CD4-positive, alpha-beta memory T cell (primary cell): ENCODE results near the gene CHMP1A. TPM values are rescaled to one million over a fixed set of nuclear protein-coding genes. Genes with fewer than 3 reads are reported as not detected.

Experiments used
- CTCF ChIA-PET: fragments of 350-600 bp; sonication (Branson Sonifier 250); formaldehyde crosslinking; loops from one replicate; lab custom pipeline; 2021; ENCODE audit warnings: inconsistent platforms; ENCODE audit not compliant: partially characterized antibody; lab: Charles Lee
- POLR2A ChIA-PET: fragments of 350-600 bp; sonication (Branson Sonifier 250); formaldehyde crosslinking; loops from one replicate; lab custom pipeline; 2021; ENCODE audit not compliant: partially characterized antibody; lab: Charles Lee
- DNase-seq, 5 donors: peaks; one replicate each; pipeline versions ENCODE4 v3.0.0 to v3.0.0-alpha.2; 2020 to 2022; ENCODE audit warnings: mixed read lengths in 1 of 5
- H3K27ac ChIP-seq: one replicate; pipeline ENCODE4 v1.7.0; 2013; ENCODE audit warnings: low read depth, low read length
- H3K27me3 ChIP-seq: 2 replicates; pipeline ENCODE4 v1.7.0; 2013; ENCODE audit warnings: mild to moderate bottlenecking, low read length, moderate library complexity; ENCODE audit not compliant: insufficient read depth
- H3K36me3 ChIP-seq: 2 replicates; pipeline ENCODE4 v1.7.0; 2013; ENCODE audit warnings: mild to moderate bottlenecking, low read length, moderate library complexity; ENCODE audit not compliant: insufficient read depth
- H3K4me1 ChIP-seq: 2 replicates; pipeline ENCODE4 v1.7.0; 2013; ENCODE audit warnings: mild to moderate bottlenecking, low read length, moderate library complexity; ENCODE audit not compliant: insufficient read depth
- H3K4me3 ChIP-seq, 2 donors: one replicate each; pipeline ENCODE4 v1.7.0; 2013; ENCODE audit warnings: low read length in 2 of 2, mild to moderate bottlenecking in 1 of 2
- H3K9me3 ChIP-seq, 2 donors: one replicate each; pipeline ENCODE4 v1.7.0; 2013; ENCODE audit warnings: low read length in 2 of 2, control low read depth in 1 of 2; ENCODE audit not compliant: control insufficient read depth in 1 of 2
- H3K27ac Mint-ChIP-seq, 7 donors: one replicate each; pipeline ENCODE4 v1.8.0; 2020 to 2021; ENCODE audit warnings: mixed read lengths in 7 of 7, mild to moderate bottlenecking in 6 of 7, inconsistent platforms in 3 of 7, moderate library complexity in 3 of 7
- H3K27me3 Mint-ChIP-seq, 2 donors: one replicate each; pipeline ENCODE4 v1.8.0; 2020 to 2021; ENCODE audit warnings: mixed read lengths in 2 of 2
- H3K36me3 Mint-ChIP-seq, 2 donors: one replicate each; pipeline ENCODE4 v1.8.0; 2020 to 2021; ENCODE audit warnings: mixed read lengths in 2 of 2, inconsistent platforms in 1 of 2, mild to moderate bottlenecking in 1 of 2
- H3K4me1 Mint-ChIP-seq, 4 donors: one replicate each; pipeline ENCODE4 v1.8.0; 2020 to 2021; ENCODE audit warnings: mixed read lengths in 4 of 4, mild to moderate bottlenecking in 1 of 4
- H3K4me3 Mint-ChIP-seq, 8 donors: one replicate each; pipeline ENCODE4 v1.8.0; 2020 to 2021; ENCODE audit warnings: mixed read lengths in 8 of 8, mild to moderate bottlenecking in 7 of 8, moderate library complexity in 6 of 8, inconsistent platforms in 3 of 8
- H3K9me3 Mint-ChIP-seq, 8 donors: one replicate each; pipeline ENCODE4 v1.8.0; 2020 to 2021; ENCODE audit warnings: mixed read lengths in 8 of 8, mild to moderate bottlenecking in 5 of 8, inconsistent platforms in 3 of 8, moderate library complexity in 1 of 8
- intact Hi-C: fragments of 100-400 bp; cut with micrococcal nuclease; formaldehyde crosslinking; loops from one replicate; pipeline ENCODE4 v1.15.1; 2023
- polyA plus RNA-seq, 2 donors: library from polyadenylated mRNA; unstranded; fragments of 300-500 nt; fragmentation: Illumina TruSeq; gene quantifications; one replicate each; pipeline ENCODE4 v1.2.3, GENCODE V29; 2021
- total RNA-seq, 2 experiments: library from RNA; stranded (reverse); gene quantifications; one replicate each; pipeline ENCODE4 v1.2.3, GENCODE V29; 2021

Gene CHMP1A
- total and polyA plus RNA-seq, 4 experiments from 2014 or later: 66.5 to 88.9 (median 80.6) TPM

DNA sequence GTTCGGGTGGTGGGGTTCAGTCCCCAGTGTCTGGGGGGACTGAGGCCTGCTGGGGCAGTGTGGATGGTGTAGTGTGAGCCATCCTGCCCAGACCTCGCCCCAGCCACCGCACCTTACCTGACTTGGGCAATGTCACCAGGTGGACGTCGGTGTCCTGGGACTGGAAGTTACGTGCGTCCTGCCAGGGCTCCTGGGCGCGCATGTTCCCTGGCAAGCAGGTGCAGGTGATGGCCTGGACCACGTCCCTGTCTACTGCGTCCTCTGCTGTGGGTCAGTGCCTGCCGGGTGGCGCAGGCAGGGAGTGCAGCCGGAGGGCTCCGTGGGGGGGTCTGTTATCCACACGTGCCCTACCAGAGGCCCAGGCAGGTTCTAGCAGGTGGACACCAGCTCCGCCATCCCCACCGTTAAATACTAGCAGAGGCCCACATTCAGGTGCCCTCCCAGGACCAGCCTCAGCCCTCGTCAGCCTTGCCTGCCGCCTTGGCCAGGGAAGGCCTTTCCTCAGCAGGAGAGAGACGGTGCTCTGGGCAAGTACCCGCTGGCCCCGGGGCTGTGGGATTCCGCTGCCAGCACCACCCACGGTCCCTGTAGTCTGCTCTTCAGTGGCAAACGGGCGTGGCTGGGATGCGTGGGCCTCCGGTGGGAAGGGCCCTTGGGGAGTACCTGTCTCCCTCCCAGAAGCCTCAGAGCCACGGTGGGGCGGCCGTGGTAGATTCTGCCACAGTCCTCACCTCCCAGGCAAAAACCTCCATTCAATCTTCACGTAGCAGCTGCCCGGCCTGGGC lies 52.1 kb downstream of the CHMP1A start:
- Mint-ChIP-seq H3K4me1 (peaks cover 7 to 15% (median 11%) of the 10 kb centered on the region in 4 donors), H3K4me3 (no peak overlapping the region), H3K27me3 (no peaks in the 10 kb centered on the region), H3K27ac (no peak overlapping the region), H3K36me3 (no peaks in the 10 kb centered on the region), H3K9me3 (no peaks in the 10 kb centered on the region)
- no peak overlapping the region for H3K27ac ChIP-seq
- H3K9me3 ChIP-seq: no peaks in the 10 kb centered on the region
- no peaks in the 10 kb centered on the region for H3K27me3 ChIP-seq
- H3K36me3 ChIP-seq: no peaks in the 10 kb centered on the region
- no peak overlapping the region for H3K4me3 ChIP-seq
- intact Hi-C loops: no loop called here
- POLR2A ChIA-PET: no interaction called here
- DNase-seq: no peak
- peaks cover 15% of the 10 kb centered on the region for H3K4me1 ChIP-seq
- CTCF ChIA-PET: no interaction called here

DNA sequence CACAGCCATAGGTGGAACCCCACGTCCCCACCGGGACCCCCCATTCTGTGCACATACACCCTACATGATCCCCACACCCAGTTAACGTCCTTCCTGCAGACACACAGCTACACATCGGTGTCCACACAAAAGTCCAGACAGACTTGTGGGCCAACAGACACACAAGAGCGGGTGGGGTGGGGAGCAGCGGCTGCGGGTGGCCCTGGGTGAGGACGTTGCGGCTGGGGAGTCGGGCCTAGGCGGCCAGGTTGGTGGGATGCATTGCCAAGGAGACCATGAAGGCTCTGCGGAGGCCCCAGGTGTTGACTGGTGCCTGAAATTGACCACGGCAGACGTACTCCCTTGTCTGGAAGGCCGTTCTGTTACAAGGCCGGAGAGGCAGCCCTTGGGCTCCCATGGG lies 52.7 kb downstream of the CHMP1A start:
- Mint-ChIP-seq H3K27ac (no peak overlapping the region), H3K27me3 (no peaks in the 10 kb centered on the region), H3K4me3 (no peak overlapping the region), H3K36me3 (no peaks in the 10 kb centered on the region), H3K9me3 (no peaks in the 10 kb centered on the region), H3K4me1 (peaks cover 7 to 17% (median 11%) of the 10 kb centered on the region in 4 donors)
- POLR2A ChIA-PET: no interaction called here
- peaks cover 15% of the 10 kb centered on the region for H3K4me1 ChIP-seq
- no peak for DNase-seq
- no peaks in the 10 kb centered on the region for H3K36me3 ChIP-seq
- no peak overlapping the region for H3K4me3 ChIP-seq
- H3K27ac ChIP-seq: no peak overlapping the region
- H3K9me3 ChIP-seq: no peaks in the 10 kb centered on the region
- no peaks in the 10 kb centered on the region for H3K27me3 ChIP-seq
- CTCF ChIA-PET: no interaction called here
- intact Hi-C loops: no loop called here

DNA sequence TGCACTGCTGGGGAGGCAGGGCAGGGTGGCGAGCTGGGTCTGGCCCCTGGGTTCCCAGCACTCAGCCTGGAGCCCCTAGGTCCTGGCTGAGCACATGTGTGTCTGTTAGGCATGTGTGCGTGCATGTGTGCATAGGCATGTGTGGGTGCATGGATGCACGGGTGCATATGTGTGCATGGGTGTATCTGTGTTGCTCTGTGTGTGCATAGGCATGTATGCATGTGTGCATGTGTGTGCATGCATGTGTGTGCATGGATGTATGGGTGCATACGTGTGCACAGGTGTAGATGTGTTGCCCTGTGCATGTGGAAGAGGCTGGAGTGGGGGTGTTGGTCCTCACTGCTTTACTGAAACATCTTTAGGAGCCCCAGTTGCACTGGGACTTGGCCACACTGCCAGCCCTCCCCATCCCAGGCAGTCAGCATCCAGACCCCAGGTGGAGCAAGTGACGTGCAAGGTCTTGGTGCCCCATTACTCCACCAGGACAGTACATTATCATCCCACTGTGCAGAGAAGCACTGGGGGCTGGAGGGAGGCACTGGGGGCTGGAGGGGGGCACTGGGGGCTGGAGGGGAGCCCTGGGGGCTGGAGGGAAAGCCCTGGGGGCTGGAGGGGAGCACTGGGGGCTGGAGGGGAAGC lies 54.4 kb downstream of the CHMP1A start:
- no peaks in the 10 kb centered on the region for H3K36me3 Mint-ChIP-seq
- H3K9me3 ChIP-seq: no peaks in the 10 kb centered on the region
- peak overlapping the region in 6 of 8 donors; percentile 20 to 49 (median 36) for H3K4me3 Mint-ChIP-seq
- no peak overlapping the region for H3K4me3 ChIP-seq
- H3K4me1 ChIP-seq: peaks cover 15% of the 10 kb centered on the region
- POLR2A ChIA-PET: interaction anchor here (0.7 to 1.5 kb wide), 5 partner anchors 9 to 100 kb away, joined by 3 to 10 read pairs (median 3); no protein-coding TSS in a partner anchor
- CTCF ChIA-PET: no interaction called here
- intact Hi-C loops: no loop called here
- H3K27me3 Mint-ChIP-seq: no peaks in the 10 kb centered on the region
- no peaks in the 10 kb centered on the region for H3K9me3 Mint-ChIP-seq
- H3K36me3 ChIP-seq: no peaks in the 10 kb centered on the region
- no peaks in the 10 kb centered on the region for H3K27me3 ChIP-seq
- H3K27ac ChIP-seq: no peak overlapping the region
- peaks cover 9 to 22% (median 13%) of the 10 kb centered on the region in 4 donors for H3K4me1 Mint-ChIP-seq
- DNase-seq: no peak
- H3K27ac Mint-ChIP-seq: peak overlapping the region in 3 of 7 donors; percentile 1 to 60 (median 7)

DNA sequence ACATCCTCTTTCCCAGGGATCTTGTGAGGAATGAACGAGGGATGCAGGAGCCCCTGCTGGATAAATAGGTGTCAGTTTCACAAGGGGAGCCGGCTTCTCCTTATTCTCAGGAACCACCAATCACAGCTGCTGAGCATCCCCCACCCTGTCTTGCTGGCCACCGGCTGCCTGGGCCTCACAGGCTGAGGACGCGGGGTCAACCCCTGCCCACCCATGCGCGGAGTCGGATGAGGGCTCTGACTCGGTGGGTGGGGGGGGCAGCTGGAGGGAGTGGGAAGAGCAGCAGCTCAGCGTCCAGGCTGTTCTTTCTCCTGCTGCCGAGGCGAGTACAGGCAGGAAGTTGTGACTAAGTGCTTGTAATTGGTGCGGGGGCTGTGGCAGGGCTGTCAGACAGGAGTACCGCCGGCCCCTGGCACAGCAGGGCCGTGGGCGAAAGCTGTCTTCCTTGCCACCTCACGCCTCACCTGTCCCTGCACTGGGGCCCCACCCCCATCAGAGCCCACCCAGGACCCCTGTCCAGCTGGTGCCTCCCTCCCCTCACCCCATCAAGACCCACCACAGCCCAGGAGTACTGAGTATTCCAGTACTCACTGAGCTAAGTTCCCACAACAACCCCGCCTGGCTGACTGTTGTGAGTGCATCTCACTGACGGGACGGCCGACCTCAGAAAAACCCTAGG lies 55.1 kb downstream of the CHMP1A start:
- Histone ChIP-seq H3K4me1 (peaks cover 15% of the 10 kb centered on the region), H3K9me3 (no peaks in the 10 kb centered on the region), H3K27me3 (no peaks in the 10 kb centered on the region), H3K36me3 (no peaks in the 10 kb centered on the region), H3K27ac (no peak overlapping the region), H3K4me3 (no peak overlapping the region)
- Mint-ChIP-seq H3K27me3 (no peaks in the 10 kb centered on the region), H3K4me3 (peak overlapping the region in 7 of 8 donors; percentile 20 to 49 (median 41)), H3K36me3 (no peaks in the 10 kb centered on the region), H3K27ac (peak overlapping the region in 3 of 7 donors; percentile 7 to 60 (median 38)), H3K9me3 (no peaks in the 10 kb centered on the region), H3K4me1 (peaks cover 9 to 22% (median 13%) of the 10 kb centered on the region in 4 donors)
- CTCF ChIA-PET: no interaction called here
- intact Hi-C loops: no loop called here
- DNase-seq: peak in 3 of 5 donors; percentile 31 to 73 (median 40)
- POLR2A ChIA-PET: interaction anchor here (0.7 to 1.9 kb wide), 6 partner anchors 9 to 100 kb away, joined by 3 to 10 read pairs (median 4); no protein-coding TSS in a partner anchor

DNA sequence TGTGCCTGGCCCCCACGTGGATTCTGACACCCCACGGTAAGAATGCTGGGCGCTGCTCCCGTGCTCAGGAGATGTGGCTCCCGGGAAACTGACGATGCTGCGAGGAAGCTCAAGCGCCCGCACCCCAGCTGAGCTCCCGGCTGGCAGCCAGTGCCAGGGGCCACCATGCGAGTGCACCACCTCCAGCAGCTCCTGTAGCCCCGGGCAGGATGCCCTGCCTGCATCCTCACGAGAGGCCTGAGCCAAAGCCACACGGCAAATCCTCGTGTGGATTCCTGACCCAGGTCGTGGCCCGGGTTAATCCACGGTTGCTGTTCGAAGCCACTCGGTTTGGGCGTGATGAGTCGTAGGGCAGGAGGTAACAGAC lies 55.6 kb downstream of the CHMP1A start:
- Mint-ChIP-seq H3K4me3 (peak overlapping the region in 2 of 8 donors; percentile 41 to 44), H3K9me3 (no peaks in the 10 kb centered on the region), H3K27me3 (no peaks in the 10 kb centered on the region), H3K27ac (no peak overlapping the region), H3K36me3 (no peaks in the 10 kb centered on the region), H3K4me1 (peaks cover 9 to 22% (median 14%) of the 10 kb centered on the region in 4 donors)
- H3K9me3 ChIP-seq: no peaks in the 10 kb centered on the region
- no peak for DNase-seq
- intact Hi-C loops: no loop called here
- H3K27me3 ChIP-seq: no peaks in the 10 kb centered on the region
- CTCF ChIA-PET: no interaction called here
- no peaks in the 10 kb centered on the region for H3K36me3 ChIP-seq
- H3K4me3 ChIP-seq: no peak overlapping the region
- no peak overlapping the region for H3K27ac ChIP-seq
- peaks cover 15% of the 10 kb centered on the region for H3K4me1 ChIP-seq
- POLR2A ChIA-PET: interaction anchor here (1.0 to 1.9 kb wide), 3 partner anchors 8 to 56 kb away, joined by 3 to 10 read pairs (median 5); no protein-coding TSS in a partner anchor

DNA sequence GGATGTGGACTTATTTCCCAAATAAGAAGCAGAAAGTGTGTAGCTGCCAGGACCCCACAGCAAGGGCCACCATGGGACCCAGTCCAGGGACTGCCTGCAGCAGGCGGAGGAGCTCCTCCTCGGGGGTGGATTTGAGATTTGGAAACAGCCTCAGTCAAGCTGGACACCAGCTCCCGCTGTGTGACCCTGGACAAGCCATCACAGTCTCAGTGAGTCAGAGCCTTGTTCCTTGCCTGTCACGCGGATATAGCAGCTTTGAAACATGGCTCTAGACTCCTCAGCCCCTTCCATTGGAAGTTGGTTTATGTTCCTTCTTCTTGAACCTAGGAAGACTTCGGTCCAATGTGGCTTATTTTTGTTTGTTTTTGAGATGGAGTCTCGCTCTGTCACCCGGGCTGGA lies 56.6 kb downstream of the CHMP1A start:
- no peak overlapping the region for H3K27ac ChIP-seq
- peaks cover 15% of the 10 kb centered on the region for H3K4me1 ChIP-seq
- Mint-ChIP-seq H3K27me3 (no peaks in the 10 kb centered on the region), H3K27ac (no peak overlapping the region), H3K4me3 (no peak overlapping the region), H3K4me1 (peaks cover 10 to 23% (median 15%) of the 10 kb centered on the region in 4 donors), H3K9me3 (no peaks in the 10 kb centered on the region), H3K36me3 (no peaks in the 10 kb centered on the region)
- POLR2A ChIA-PET: interaction anchor here (1.9 kb wide), 1 partner anchor 20 kb away, joined by 5 read pairs; no protein-coding TSS in a partner anchor
- H3K36me3 ChIP-seq: no peaks in the 10 kb centered on the region
- no peaks in the 10 kb centered on the region for H3K9me3 ChIP-seq
- no peak overlapping the region for H3K4me3 ChIP-seq
- CTCF ChIA-PET: interaction anchor here (1.4 kb wide), 1 partner anchor 17 kb away, joined by 3 read pairs; no protein-coding TSS in a partner anchor
- no peak for DNase-seq
- intact Hi-C loops: no loop called here
- H3K27me3 ChIP-seq: no peaks in the 10 kb centered on the region

DNA sequence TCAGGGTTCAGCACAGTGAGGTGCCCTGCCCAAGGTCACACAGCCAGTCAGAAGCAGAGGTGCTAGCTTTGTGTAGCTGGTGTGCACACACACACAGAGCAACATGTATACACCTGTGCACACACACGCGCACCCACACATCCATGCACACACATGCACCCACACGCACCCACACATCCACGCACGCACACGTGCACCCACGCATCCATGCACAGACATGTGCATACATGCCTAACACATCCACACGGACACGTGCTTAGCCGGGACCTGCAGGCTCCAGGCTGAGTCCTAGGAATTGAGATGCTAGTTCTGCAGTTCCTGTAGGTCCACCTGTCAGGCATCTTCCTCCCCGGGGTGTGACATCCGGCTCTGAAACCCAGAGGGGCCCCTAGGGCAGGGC lies 57.1 kb downstream of the CHMP1A start:
- H3K27me3 ChIP-seq: no peaks in the 10 kb centered on the region
- Mint-ChIP-seq H3K4me1 (peaks cover 13 to 28% (median 19%) of the 10 kb centered on the region in 4 donors), H3K9me3 (no peaks in the 10 kb centered on the region), H3K4me3 (no peak overlapping the region), H3K36me3 (no peaks in the 10 kb centered on the region), H3K27me3 (no peaks in the 10 kb centered on the region), H3K27ac (peak overlapping the region in 2 of 7 donors; percentile 46 to 60)
- ChIA-PET CTCF (interaction anchor here (0.7 to 1.4 kb wide), 2 partner anchors 14 to 18 kb away, joined by 3 to 4 read pairs; no protein-coding TSS in a partner anchor), POLR2A (no interaction called here)
- H3K9me3 ChIP-seq: no peaks in the 10 kb centered on the region
- intact Hi-C loops: no loop called here
- H3K27ac ChIP-seq: no peak overlapping the region
- H3K4me1 ChIP-seq: peaks cover 15% of the 10 kb centered on the region
- DNase-seq: no peak
- H3K36me3 ChIP-seq: no peaks in the 10 kb centered on the region
- H3K4me3 ChIP-seq: no peak overlapping the region
